Measurements from ENCODE around the gene CADM2.

Gene CADM2

DNA sequence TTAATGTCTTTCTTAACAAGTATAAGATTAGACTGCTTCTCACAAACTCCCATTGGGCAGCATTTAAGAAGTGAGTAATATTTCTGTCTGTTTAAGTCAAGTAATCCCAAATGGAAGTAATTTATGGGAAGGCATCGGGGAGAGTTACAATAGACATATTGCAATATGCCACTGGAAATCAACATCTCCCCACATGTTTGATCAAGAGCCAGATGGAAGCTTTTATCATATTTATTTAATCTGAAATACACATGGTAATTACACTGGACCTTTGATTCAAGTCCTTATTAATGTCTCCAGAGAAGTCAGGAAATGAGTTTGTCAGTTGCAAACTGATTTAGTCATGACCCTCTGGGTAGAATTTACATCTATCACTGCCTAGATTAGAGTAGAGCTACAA, 1088.4 kb downstream of the CADM2 start:
- no peak for DNase-seq

DNA sequence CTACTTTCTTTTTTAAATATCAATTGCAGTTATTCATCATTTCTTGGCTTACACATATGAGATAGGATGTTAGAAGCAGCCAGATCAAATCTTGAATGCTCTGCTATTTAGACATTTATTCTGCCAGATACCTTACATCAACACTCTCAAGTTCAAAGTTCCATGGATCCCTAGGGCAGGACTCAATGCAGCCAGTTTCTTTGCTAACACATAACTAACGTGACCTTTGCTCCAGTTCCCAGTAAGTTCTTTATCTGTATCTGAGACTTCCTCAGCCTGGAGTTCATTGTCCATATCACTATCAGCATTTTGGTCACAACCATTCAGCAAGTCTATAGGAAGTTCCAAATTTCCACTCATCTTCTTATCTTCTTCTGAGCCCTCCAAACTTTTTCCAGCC, 1092.3 kb downstream of the CADM2 start:
- DNase-seq = no peak

DNA sequence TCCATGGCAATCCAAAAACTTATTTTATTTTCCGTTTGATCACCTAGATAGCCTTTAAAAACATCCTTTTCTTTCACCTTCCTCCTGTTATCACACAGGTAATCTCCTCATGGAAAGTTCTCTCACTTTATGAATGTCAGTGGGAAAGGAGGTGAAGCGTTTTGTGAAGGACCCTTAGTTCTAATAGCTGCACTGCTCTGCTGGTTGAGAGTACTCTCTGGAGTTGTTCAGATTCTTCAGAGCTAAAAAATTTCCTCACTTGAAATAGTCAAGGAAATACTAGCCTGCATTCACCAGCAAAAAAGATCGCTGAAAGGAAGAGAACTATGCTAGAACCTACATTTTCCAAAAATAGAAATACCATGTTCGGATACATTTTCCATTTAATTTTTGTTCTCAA, 1097.2 kb downstream of the CADM2 start:
- no peak for DNase-seq

DNA sequence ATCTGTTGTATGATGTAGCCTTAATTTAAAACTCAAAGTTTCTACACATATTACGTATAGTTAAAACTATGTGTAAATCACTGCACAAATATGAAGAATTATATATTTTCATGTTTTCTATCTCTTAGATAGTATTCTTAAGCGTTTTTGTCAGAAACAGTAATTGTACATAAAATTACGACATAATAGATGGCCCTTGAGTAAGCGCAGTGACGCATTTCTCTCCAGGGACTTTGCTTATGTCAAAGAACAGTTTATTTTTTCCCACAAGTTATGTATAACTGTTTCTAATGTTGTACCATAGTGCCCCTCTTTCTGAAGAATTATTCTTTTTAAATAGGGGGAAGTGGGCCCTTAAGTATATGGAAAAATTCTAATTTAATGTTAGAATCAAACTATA, 1098.2 kb downstream of the CADM2 start:
- no peak for DNase-seq

DNA sequence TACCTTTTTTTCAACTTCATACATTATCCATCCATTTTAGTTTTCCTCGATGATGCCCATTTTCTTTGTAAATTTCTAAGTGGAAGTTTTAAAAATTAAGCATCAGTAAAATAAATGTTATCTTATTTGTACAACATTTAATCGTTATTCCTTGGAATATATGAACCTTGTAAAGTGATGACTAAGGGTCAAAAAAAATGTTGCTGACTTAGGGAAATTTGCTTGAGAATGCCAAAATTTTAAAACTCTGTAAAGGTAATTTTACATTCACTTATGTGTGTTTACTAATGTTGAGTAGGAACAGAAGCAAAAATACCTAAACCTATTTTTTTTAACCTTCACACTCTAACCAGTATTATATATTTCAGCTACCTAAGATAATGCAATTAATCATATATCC, 1115.0 kb downstream of the CADM2 start:
- DNase-seq = no peak

DNA sequence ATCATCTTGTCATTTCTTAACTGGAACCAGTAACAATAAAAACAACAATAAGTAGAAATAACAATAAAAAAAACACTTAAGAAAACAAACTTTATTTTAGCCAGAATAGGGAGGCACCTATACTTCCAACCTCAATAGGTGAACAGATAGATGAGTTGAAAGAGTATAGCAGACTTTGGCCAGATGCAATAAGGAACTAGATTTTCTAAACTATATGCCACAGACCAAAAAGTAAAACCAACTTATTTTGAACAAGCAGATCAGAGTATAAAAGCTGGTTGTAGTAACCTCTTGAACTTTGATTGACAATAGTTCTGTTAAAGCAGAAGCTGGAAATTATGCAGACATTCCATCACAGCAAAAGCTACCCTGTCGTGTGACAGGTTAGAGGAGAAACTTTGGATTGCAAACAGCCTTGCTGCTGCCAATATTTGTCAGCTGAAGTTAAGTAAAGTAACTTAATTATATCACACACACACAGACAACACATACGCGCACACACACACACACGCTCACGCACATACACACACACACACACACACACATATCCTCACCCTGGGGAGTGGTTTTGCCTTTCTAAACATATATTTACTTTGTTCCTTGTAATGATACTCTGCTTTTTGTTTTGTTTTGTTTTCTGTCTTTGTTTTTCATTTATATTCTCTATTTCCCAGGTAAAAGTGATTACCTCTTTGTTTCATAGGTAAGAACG, 1128.5 kb downstream of the CADM2 start:
- no peak for DNase-seq

DNA sequence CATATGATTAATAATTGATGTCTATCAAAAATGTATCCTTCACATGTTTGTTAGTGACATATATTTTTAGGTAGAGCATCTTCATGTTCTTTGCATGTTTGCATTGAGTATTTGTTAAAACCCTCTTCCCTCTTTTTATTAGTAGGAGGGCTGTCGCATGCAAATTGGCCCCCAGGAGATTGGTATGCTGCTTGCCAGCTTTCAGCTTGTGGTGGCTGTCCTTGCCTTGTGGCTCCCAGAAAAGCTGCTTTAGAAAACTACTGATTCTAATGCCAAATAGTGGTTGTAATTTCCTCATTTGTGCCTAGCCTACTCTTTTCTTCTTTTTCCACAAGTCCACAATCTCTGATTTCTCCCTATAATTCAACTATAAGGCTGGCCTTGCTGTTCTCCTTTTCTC, 1145.4 kb downstream of the CADM2 start:
- no peak for DNase-seq

DNA sequence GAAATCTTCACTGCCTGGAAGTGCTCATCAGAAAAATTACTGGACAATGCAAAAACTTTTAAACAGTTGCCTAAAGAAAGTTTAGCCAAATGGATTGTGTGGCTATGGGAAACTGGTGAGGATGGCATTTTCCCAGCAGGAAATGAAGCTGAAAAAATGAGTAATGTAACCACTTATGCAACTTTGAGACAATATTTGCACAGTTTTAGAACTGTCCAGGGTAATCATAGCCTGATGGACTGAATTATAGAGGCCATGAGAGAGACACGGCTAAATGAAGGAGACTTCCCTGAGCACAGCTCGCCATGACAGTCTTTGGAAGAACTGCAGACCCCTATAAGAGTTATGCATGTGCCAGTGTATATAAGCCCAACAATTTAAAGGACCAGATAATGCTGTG, 1150.6 kb downstream of the CADM2 start:
- DNase-seq = no peak
